WTC11 (cell line): ENCODE measurements around the gene OPCML. TPM values are rescaled to one million over a fixed set of nuclear protein-coding genes. Genes with fewer than 3 reads are reported as not detected.

Experiments used
- ATAC-seq: fragments of 200-7000 bp; cut with Tn5 transposase; 2 replicates; pipeline ENCODE4 v1.10.0; 2021; ENCODE audit warnings: mild to moderate bottlenecking, moderate library complexity
- CTCF ChIA-PET: fragments of 300-600 bp; sonication (Branson Sonifier 250); formaldehyde crosslinking; loops from one replicate; lab custom pipeline; 2021; ENCODE audit warnings: antibody characterized with exemption; lab: Charles Lee
- POLR2A ChIA-PET: fragments of 350-600 bp; sonication (Branson Sonifier 250); formaldehyde crosslinking; loops from one replicate; lab custom pipeline; 2021; ENCODE audit warnings: antibody characterized with exemption; lab: Charles Lee
- DNase-seq: peaks from one replicate; pipeline ENCODE4 v3.0.0; 2021; ENCODE audit warnings: low spot score
- H3K27ac Mint-ChIP-seq: 2 replicates; pipeline ENCODE4 v1.8.0; 2021; ENCODE audit warnings: mixed read lengths
- H3K27me3 Mint-ChIP-seq: 2 replicates; pipeline ENCODE4 v1.8.0; 2021; ENCODE audit warnings: low read depth, mild to moderate bottlenecking, moderate library complexity, mixed read lengths
- H3K36me3 Mint-ChIP-seq: 2 replicates; pipeline ENCODE4 v1.8.0; 2021; ENCODE audit warnings: mixed read lengths
- H3K4me1 Mint-ChIP-seq: 2 replicates; pipeline ENCODE4 v1.8.0; 2022; ENCODE audit warnings: mixed read lengths
- H3K4me3 Mint-ChIP-seq: 2 replicates; pipeline ENCODE4 v1.8.0; 2021; ENCODE audit warnings: mild to moderate bottlenecking, moderate library complexity, mixed read lengths
- H3K9me3 Mint-ChIP-seq: 2 replicates; pipeline ENCODE4 v1.8.0; 2021; ENCODE audit warnings: mixed read lengths
- ARID4B ChIP-seq: sonication (generic); formaldehyde crosslinking; IDR thresholded peaks from 2 replicates; pipeline ENCODE4 v1.8.0; 2023; ENCODE audit warnings: missing genetic modification reagents, mild to moderate bottlenecking, borderline replicate concordance
- ATF3 ChIP-seq: sonication (generic); formaldehyde crosslinking; conservative IDR thresholded peaks from 2 replicates; pipeline ENCODE4 v1.8.1; 2022; ENCODE audit warnings: mild to moderate bottlenecking, missing genetic modification reagents
- CBFB ChIP-seq: sonication (generic); formaldehyde crosslinking; IDR thresholded peaks from 2 replicates; pipeline ENCODE4 v1.8.1; 2022; ENCODE audit warnings: mild to moderate bottlenecking, low read depth, missing genetic modification reagents
- CREM ChIP-seq: sonication (generic); formaldehyde crosslinking; IDR thresholded peaks from 2 replicates; pipeline ENCODE4 v1.8.1; 2022; ENCODE audit warnings: mild to moderate bottlenecking, missing genetic modification reagents, moderate library complexity
- ERG ChIP-seq: fragments of 250-450 bp; sonication (Bioruptor Pico); IDR thresholded peaks from 2 replicates; pipeline ENCODE4 v1.8.0; 2021; ENCODE audit warnings: mild to moderate bottlenecking
- FOXP1 ChIP-seq: sonication (generic); formaldehyde crosslinking; IDR thresholded peaks from 2 replicates; pipeline ENCODE4 v1.8.0; 2022; ENCODE audit warnings: missing genetic modification reagents, mild to moderate bottlenecking, moderate library complexity, borderline replicate concordance
- GABPB1 ChIP-seq: sonication (generic); formaldehyde crosslinking; IDR thresholded peaks from 2 replicates; pipeline ENCODE4 v1.8.1; 2023; ENCODE audit warnings: mild to moderate bottlenecking, missing genetic modification reagents
- GTF2I ChIP-seq: fragments of 250-450 bp; sonication (Bioruptor Pico); conservative IDR thresholded peaks from 2 replicates; pipeline ENCODE4 v1.4.0; 2021; ENCODE audit warnings: mild to moderate bottlenecking
- HMGXB4 ChIP-seq: sonication (generic); formaldehyde crosslinking; IDR thresholded peaks from 2 replicates; pipeline ENCODE4 v1.8.1; 2023; ENCODE audit warnings: mild to moderate bottlenecking, moderate library complexity, missing genetic modification reagents
- JUN ChIP-seq: sonication (generic); formaldehyde crosslinking; IDR thresholded peaks from 2 replicates; pipeline ENCODE4 v1.8.0; 2023; ENCODE audit warnings: mild to moderate bottlenecking, missing genetic modification reagents
- KAT7 ChIP-seq: sonication (generic); formaldehyde crosslinking; IDR thresholded peaks from 2 replicates; pipeline ENCODE4 v1.8.1; 2023; ENCODE audit warnings: missing genetic modification reagents, mild to moderate bottlenecking, borderline replicate concordance
- MAX ChIP-seq: sonication (generic); formaldehyde crosslinking; IDR thresholded peaks from 2 replicates; pipeline ENCODE4 v1.8.0; 2022; ENCODE audit warnings: mild to moderate bottlenecking, missing genetic modification reagents
- NFE2L1 ChIP-seq: sonication (generic); formaldehyde crosslinking; IDR thresholded peaks from 2 replicates; pipeline ENCODE4 v1.8.1; 2023; ENCODE audit warnings: missing genetic modification reagents
- NR2C2 ChIP-seq: sonication (generic); formaldehyde crosslinking; IDR thresholded peaks from 2 replicates; pipeline ENCODE4 v1.8.0; 2022; ENCODE audit warnings: mild to moderate bottlenecking, missing genetic modification reagents
- OVOL2 ChIP-seq: fragments of 250-450 bp; sonication (Bioruptor Pico); IDR thresholded peaks from 2 replicates; pipeline ENCODE4 v1.9.0; 2021; ENCODE audit warnings: mild to moderate bottlenecking, borderline replicate concordance
- PRRX2 ChIP-seq: fragments of 250-450 bp; sonication (Bioruptor Pico); IDR thresholded peaks from 2 replicates; pipeline ENCODE4 v1.8.0; 2021; ENCODE audit warnings: mild to moderate bottlenecking
- RORB ChIP-seq: fragments of 250-450 bp; sonication (Bioruptor Pico); IDR thresholded peaks from 2 replicates; pipeline ENCODE4 v1.9.0; 2021; ENCODE audit warnings: mild to moderate bottlenecking
- SMAD4 ChIP-seq: sonication (generic); formaldehyde crosslinking; IDR thresholded peaks from 2 replicates; pipeline ENCODE4 v1.8.0; 2022; ENCODE audit warnings: mild to moderate bottlenecking, missing genetic modification reagents
- SP1 ChIP-seq: sonication (generic); formaldehyde crosslinking; conservative IDR thresholded peaks from 2 replicates; pipeline ENCODE4 v1.8.1; 2022; ENCODE audit warnings: missing genetic modification reagents
- TEAD1 ChIP-seq: sonication (generic); formaldehyde crosslinking; IDR thresholded peaks from 2 replicates; pipeline ENCODE4 v1.8.0; 2022; ENCODE audit warnings: mild to moderate bottlenecking, missing genetic modification reagents
- ZMAT4 ChIP-seq: fragments of 250-450 bp; sonication (Bioruptor Pico); IDR thresholded peaks from 2 replicates; pipeline ENCODE4 v1.9.0; 2021; ENCODE audit warnings: mild to moderate bottlenecking
- ZNF121 ChIP-seq: sonication (generic); formaldehyde crosslinking; IDR thresholded peaks from 2 replicates; pipeline ENCODE4 v1.8.0; 2023; ENCODE audit warnings: missing genetic modification reagents
- ZNF219 ChIP-seq: sonication (generic); formaldehyde crosslinking; IDR thresholded peaks from 2 replicates; pipeline ENCODE4 v1.8.0; 2023; ENCODE audit warnings: missing genetic modification reagents, mild to moderate bottlenecking, borderline replicate concordance
- ZNF281 ChIP-seq: sonication (generic); formaldehyde crosslinking; IDR thresholded peaks from 2 replicates; pipeline ENCODE4 v1.8.0; 2023; ENCODE audit warnings: mild to moderate bottlenecking, missing genetic modification reagents
- ZNF317 ChIP-seq: sonication (generic); formaldehyde crosslinking; IDR thresholded peaks from 2 replicates; pipeline ENCODE4 v1.8.1; 2023; ENCODE audit warnings: low read depth, mild to moderate bottlenecking, moderate library complexity, missing genetic modification reagents, borderline replicate concordance
- ZNF423 ChIP-seq: fragments of 250-450 bp; sonication (Bioruptor Pico); IDR thresholded peaks from 2 replicates; pipeline ENCODE4 v2.1.2; 2022; ENCODE audit warnings: mild to moderate bottlenecking, moderate library complexity
- ZNF671 ChIP-seq: fragments of 250-450 bp; sonication (Bioruptor Pico); IDR thresholded peaks from 2 replicates; pipeline ENCODE4 v1.8.0; 2021; ENCODE audit warnings: mild to moderate bottlenecking
- total RNA-seq: library from RNA; stranded (reverse); gene quantifications from 3 replicates; pipeline ENCODE4 v1.2.3, GENCODE V29; 2021

Gene OPCML
- total RNA-seq, 1 experiment from 2014 or later: 1.5 TPM

- TF ChIP-seq ARID4B (CRISPR knock-in tag) (no peak), FOXP1 (CRISPR knock-in tag) (no peak), RORB (CRISPR knock-in tag) (no peak), JUN (CRISPR knock-in tag) (no peak), ZNF671 (CRISPR knock-in tag) (no peak), CREM (no peak), KAT7 (CRISPR knock-in tag) (no peak), ZNF423 (no peak), TEAD1 (CRISPR knock-in tag) (no peak), SMAD4 (CRISPR knock-in tag) (no peak), ZNF317 (CRISPR knock-in tag) (no peak), ERG (CRISPR knock-in tag) (no peak), NFE2L1 (CRISPR knock-in tag) (no peak), GABPB1 (CRISPR knock-in tag) (no peak), HMGXB4 (no peak), ZMAT4 (CRISPR knock-in tag) (no peak), ZNF281 (no peak)
Observed at GRCh38 chr11:133326849-133327248, 205.5 kb downstream of the OPCML start (continued).

- H3K36me3 Mint-ChIP-seq: no peaks in the 10 kb centered on the region
- no peaks in the 10 kb centered on the region; the same call in 1 of the 2 replicates for H3K27me3 Mint-ChIP-seq
- ChIA-PET POLR2A (no interaction called here), CTCF (no interaction called here)
- no peak overlapping the region for H3K4me3 Mint-ChIP-seq
- H3K9me3 Mint-ChIP-seq: no peaks in the 10 kb centered on the region
- no peak overlapping the region for H3K27ac Mint-ChIP-seq
- DNase-seq (no peak), ATAC-seq (no peak)
- peaks cover 11% of the 10 kb centered on the region for H3K4me1 Mint-ChIP-seq
- TF ChIP-seq ZNF121 (CRISPR knock-in tag): no peak
- no peak for TF ChIP-seq SP1
- TF ChIP-seq OVOL2 (CRISPR knock-in tag): no peak
- no peak for TF ChIP-seq PRRX2 (CRISPR knock-in tag)
- TF ChIP-seq GTF2I (CRISPR knock-in tag): no peak
- TF ChIP-seq CBFB: no peak
- no peak for TF ChIP-seq ATF3 (CRISPR knock-in tag)
- TF ChIP-seq ZNF219 (CRISPR knock-in tag): no peak
- TF ChIP-seq NR2C2: no peak
- TF ChIP-seq NFE2L1 (CRISPR knock-in tag): no peak
- no peak for TF ChIP-seq MAX (CRISPR knock-in tag)
- TF ChIP-seq TEAD1 (CRISPR knock-in tag): no peak
Observed at GRCh38 chr11:133326332-133326731, 206.0 kb downstream of the OPCML start.
